HG03175 (cell line): ENCODE results near the gene NTN1.

Source experiments
- ATAC-seq: cut with Tn5 transposase; IDR thresholded peaks from one replicate; pipeline ENCODE4 v1.9.1; 2021; ENCODE audit warnings: mild to moderate bottlenecking, moderate library complexity; ENCODE audit not compliant: unreplicated experiment

NTN1 gene

GRCh38 chr17:9185688-9186284 is 164.5 kb downstream of the NTN1 start:
- ATAC-seq, result no peak

- no peak for ATAC-seq
Measured at GRCh38 chr17:9187828-9188227, 166.5 kb downstream of the NTN1 start.

- ATAC-seq, result no peak
Measured at GRCh38 chr17:9188367-9188766, 167.1 kb downstream of the NTN1 start.

DNA sequence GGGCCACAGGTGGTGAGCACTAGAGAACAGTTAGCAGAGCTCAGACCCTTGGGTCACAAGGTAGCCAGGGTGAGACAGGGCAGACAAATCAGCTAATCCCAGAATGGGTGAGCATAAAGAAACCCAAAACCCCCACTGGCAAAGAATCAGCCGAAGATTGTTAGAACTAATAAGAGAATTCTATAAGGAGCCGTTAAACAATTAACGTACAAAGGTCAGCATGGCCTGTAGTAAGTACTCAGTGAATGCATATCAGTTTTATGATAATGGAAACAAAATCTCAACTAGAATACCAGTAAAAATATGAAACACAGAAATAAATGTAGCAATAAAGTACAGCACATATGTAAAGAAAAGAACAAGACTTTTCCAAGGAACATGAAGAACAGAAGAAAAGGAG is 168.6 kb downstream of the NTN1 start:
- ATAC-seq, result no peak

GRCh38 chr17:9192010-9192409 is 170.7 kb downstream of the NTN1 start:
- no peak for ATAC-seq

DNA sequence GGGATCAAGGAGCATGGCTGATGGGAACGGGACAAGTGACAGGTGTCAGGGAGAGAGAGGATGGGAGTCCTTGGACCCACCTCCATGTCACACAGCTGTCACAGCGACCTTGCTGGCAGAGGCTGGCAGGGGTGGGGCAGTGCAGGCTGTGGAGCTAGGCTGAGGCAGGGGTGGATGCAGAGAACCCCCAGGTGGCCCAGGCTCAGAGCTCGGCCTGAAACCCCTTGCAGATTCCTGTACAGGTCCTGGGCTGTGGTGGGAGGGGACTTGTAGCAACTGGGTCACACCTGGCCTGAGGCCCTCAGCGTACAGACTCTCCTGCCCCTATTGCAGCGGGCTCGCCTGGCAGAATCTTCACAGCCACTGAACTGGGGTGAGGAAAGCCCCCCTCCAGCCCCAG is 174.1 kb downstream of the NTN1 start:
- no peak for ATAC-seq

- ATAC-seq, result no peak
Measured at GRCh38 chr17:9195961-9196670, 174.8 kb downstream of the NTN1 start.

DNA sequence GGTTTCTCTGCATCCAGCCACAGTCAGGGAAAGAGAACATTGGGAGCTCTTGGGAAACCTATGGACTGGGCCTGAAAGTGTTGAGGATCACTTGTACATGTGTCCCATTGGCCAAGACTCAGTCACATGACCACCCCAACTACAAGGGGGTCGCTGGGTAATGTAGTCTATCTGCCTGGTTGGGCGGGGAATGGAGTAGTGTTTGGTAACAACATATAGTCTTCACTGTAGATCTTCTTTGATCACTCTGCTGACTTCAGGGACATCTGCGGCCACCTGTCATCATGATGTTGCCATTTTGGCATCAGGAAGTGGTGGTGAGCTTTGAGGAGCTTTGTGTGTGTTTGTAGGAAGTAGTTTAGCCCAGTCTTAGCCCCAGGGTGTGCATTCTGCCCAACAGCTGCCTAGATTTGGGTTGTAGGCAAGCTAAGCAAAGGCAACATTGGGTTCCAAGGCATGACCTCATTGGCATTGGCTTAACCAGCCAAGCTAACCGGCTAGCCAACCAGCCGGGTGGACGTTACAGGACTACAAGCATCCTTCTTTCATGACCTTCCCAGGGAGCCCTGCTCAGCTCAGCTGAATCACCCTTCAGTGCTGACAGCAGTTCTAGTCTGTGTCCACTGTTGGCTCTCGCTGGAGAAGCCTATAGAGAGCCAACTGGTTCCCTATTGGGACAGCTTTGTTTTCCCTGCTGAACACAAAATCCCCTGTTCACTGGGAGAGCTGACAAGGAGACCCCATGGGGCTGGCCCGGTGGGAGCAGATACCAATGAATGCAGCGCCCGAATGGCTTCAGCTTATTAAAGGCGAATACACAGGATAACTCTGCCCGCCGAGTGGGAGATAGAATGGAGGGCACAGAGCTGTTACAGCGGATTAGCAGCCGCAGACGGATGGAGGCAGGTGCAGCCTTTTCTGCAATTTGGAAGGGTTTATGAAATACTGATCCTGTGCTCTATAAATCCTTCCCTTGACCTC is 178.6 kb downstream of the NTN1 start:
- ATAC-seq, result peak; percentile 5

DNA sequence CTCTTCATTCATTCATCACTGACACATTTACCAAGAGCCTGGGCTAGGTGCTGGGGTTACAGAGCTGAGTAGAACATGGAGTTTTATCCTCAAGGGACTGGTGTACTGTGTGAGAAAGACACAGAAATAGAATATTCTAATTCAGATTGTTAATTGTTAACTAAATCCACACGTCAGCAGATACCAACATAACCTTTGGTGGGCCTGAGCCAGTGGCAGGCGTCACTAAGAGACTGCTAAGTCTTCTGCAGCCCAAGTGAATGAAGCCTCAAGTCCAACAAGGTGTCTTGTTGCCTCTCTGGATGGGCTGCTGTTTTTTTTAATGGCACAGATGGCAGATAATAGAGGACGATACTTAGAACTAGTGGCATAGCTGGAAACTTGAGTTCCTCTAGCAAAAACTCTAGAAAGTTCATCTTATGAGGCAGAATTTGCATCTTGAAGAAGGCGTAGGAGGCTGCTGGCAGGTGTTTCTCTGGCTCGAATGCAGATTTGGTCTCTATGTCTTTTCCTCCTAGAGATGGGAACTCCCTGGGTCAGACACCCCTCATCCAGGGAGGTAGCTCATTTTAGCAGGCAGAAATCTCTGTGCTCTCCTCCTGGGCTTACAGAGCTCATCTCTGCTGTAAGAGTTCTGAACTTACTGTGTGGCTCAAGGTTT is 179.5 kb downstream of the NTN1 start:
- ATAC-seq, result peak; percentile 73

DNA sequence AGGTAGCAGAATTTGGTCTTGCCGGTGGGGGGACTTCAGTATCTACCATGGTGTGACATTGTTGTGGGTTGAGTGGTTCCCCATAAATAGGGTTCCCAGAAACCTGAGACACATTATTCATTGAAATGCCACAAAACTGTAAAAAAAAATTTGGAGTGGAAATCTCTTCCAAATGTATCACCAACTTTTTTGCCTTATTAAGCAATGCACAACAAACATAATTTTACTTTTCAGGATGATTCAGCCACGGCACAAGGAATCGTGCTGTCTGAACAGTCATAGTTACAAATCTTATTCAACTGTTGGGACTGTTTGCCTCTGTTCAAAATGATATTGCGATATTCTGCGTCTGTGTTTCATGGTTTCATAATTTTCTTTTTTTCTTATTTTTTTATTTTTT is 181.2 kb downstream of the NTN1 start:
- no peak for ATAC-seq

GRCh38 chr17:9203771-9204425 is 182.6 kb downstream of the NTN1 start:
- no peak for ATAC-seq

DNA sequence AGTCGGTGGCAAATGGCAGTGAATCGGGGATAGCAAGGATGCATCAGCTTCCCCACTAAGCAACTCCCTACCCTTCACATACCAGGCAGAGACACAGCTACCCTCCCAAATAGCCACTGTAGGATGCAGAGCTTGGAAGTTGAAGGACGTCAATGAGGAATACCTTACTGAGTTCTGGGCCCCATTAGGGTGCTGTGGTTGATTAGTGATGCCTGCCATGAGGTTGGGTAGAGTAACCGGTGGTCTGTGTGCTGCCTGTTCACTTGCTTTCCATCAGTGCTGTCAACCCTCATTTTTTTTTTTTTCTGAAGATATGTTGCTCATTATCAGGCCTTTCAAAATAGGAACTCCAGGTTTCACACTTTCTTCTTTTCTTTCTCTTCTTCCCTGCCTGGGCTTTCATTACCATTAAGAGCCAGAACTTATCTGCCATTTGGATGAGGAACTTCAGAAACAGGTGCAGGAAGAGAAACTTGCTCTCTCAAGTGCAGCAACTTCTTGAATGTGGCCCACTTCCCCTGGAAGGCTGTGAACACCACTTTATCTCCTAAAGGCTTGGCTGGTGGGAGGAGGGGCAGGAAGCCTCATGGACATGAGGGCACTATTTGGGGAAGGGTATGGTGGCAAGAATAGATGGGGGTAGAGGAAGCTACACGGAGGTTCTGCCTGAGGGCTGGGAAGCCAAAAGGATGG is 183.5 kb downstream of the NTN1 start:
- no peak for ATAC-seq

DNA sequence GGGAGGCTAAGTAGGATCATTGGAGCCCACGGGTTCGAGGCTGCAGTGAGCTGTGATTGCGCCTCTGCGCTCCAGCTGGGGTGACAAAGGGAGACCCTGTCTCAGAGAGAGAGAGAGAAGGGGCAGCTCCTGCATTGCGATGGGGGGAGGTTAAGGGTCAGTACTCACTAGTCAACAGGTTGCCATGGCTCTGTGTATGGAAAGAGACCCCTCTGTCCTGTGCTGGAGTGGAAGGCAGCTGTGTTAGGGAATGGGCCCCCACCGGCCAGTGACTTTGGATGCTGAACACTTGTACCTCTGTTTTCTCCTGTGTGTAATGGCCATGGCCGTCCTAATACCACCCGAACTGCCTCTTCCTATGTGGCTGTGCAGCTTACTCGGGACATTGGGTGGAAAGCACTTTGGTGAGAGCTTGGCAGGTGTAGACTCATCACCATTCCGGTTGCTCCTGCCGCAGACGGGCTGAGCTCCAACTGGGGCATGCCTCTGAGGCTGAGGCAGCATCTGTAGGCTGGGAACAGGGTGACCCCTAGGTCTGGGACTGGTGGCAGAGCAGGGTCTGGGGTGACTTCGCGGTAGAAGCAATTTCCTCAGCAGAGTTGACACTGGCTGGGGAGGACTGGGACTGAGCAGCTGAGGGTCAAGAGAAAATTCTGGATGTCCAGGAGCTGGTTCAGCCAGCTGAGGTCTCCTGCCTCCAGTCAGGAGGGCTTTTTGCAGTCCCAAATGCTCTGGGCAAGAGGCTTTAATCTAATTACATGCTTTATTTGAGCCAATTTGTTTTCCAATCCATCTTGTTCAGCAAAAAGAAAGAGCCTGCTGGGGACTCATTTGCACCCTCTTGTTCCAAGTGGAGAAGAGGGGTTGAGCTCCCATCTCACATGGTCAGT is 184.5 kb downstream of the NTN1 start:
- ATAC-seq, result no peak

GRCh38 chr17:9206410-9206703 is 185.0 kb downstream of the NTN1 start:
- no peak for ATAC-seq

GRCh38 chr17:9206741-9207332 is 185.5 kb downstream of the NTN1 start:
- no peak for ATAC-seq

- no peak for ATAC-seq
Measured at GRCh38 chr17:9208381-9209105, 187.2 kb downstream of the NTN1 start.

- no peak for ATAC-seq
Measured at GRCh38 chr17:9209347-9209746, 188.0 kb downstream of the NTN1 start.

- ATAC-seq, result no peak
Measured at GRCh38 chr17:9209781-9210370, 188.6 kb downstream of the NTN1 start.
